ENCODE results near the gene DPP7. TPM values are rescaled to one million over a fixed set of nuclear protein-coding genes. Genes with fewer than 3 reads are reported as not detected.
A peak's percentile ranks its signal among the peaks of the same experiment; 100 is the strongest.

The DPP7 gene
- total and polyA plus RNA-seq, 10 of the 15 experiments (the other 5 are each of a cell fraction or from before 2014, with no cell fraction given) = 0.68 to 245 (median 106) TPM

GRCh38 chr9:137129456-137130175 lies 15.1 kb upstream of the DPP7 start (continued):
- no peak for TF ChIP-seq ZBTB33 (IDR thresholded peaks at IDR 0.05)
- peak; percentile 40; the same call in 1 of the 2 replicates for TF ChIP-seq SMARCA5 (IDR thresholded peaks at IDR 0.05)
- TF ChIP-seq KLF5 (IDR thresholded peaks at IDR 0.05; ENCODE audit: partially characterized antibody) = peak; percentile 86
- TF ChIP-seq SRF (IDR thresholded peaks at IDR 0.05; ENCODE audit: low read depth in 2 of 2, low read length in 2 of 2) = no peak
- TF ChIP-seq CTCF (IDR thresholded peaks at IDR 0.05 in 2 of 3, conservative IDR thresholded peaks at IDR 0.05 in 1 of 3; ENCODE audit: control insufficient read depth in 2 of 3, extremely low read depth in 1 of 3, insufficient read depth in 1 of 3, low read depth in 3 of 3, low read length in 3 of 3) = no peak
- no peak for TF ChIP-seq IRF3 (IDR thresholded peaks at IDR 0.05)
- TF ChIP-seq RB1 (IDR thresholded peaks at IDR 0.05; ENCODE audit: borderline replicate concordance) = peak; percentile 63; the same call in 1 of the 2 replicates
- no peak for TF ChIP-seq RBBP5 (conservative IDR thresholded peaks at IDR 0.05)
- peak; percentile 83; the same call in 1 of the 2 replicates for TF ChIP-seq MAX (IDR thresholded peaks at IDR 0.05; ENCODE audit: low read depth, low read length)
- no peak for TF ChIP-seq YBX1 (IDR thresholded peaks at IDR 0.05)
- TF ChIP-seq HDGF (IDR thresholded peaks at IDR 0.05) = peak; percentile 66
- peak; percentile 96 for TF ChIP-seq TAF1 (IDR thresholded peaks at IDR 0.05; ENCODE audit: borderline replicate concordance, low read depth, low read length)
- TF ChIP-seq TBL1XR1 (IDR thresholded peaks at IDR 0.05; ENCODE audit: low read depth, low read length) = no peak
- TF ChIP-seq PML (IDR thresholded peaks at IDR 0.05; ENCODE audit: low read length) = no peak
- TF ChIP-seq PKNOX1 (IDR thresholded peaks at IDR 0.05) = peak; percentile 34; the same call in 1 of the 2 replicates
- no peak for TF ChIP-seq CEBPB (IDR thresholded peaks at IDR 0.05; ENCODE audit: borderline replicate concordance in 1 of 2, low read depth in 2 of 2, low read length in 2 of 2)
- TF ChIP-seq BMI1 (IDR thresholded peaks at IDR 0.05; ENCODE audit: borderline replicate concordance) = peak; percentile 96
- no peak for TF ChIP-seq E2F4 (IDR thresholded peaks at IDR 0.05; ENCODE audit: low read depth, low read length)
- peak; percentile 65; the same call in 1 of the 2 replicates for TF ChIP-seq NFXL1 (IDR thresholded peaks at IDR 0.05; ENCODE audit: borderline replicate concordance)
- TF ChIP-seq PAX8 (IDR thresholded peaks at IDR 0.05) = no peak
- no peak for TF ChIP-seq TCF12 (IDR thresholded peaks at IDR 0.05; ENCODE audit: low read depth, low read length)
- no peak for TF ChIP-seq ZNF622 (IDR thresholded peaks at IDR 0.05)
- TF ChIP-seq MYB (IDR thresholded peaks at IDR 0.05; ENCODE audit: borderline replicate concordance, low read depth, low read length) = no peak
- TF ChIP-seq ZNF24 (IDR thresholded peaks at IDR 0.05) = no peak; the same call in 1 of the 2 replicates
- no peak for TF ChIP-seq FOXM1 (IDR thresholded peaks at IDR 0.05; ENCODE audit: low read depth, low read length)
